ENCODE data around the gene ATP13A4.
"Not testable (repeated sequence)": the region's sequence is repeated elsewhere in the genome, so short reads cannot be mapped to it uniquely, and the experiment has no call there.

ATP13A4 gene

GRCh38 chr3:193560870-193561269, 6.2 kb upstream of the ATP13A4 start:
- DNase-seq (ENCODE audit: low spot score): no peak

GRCh38 chr3:193560091-193560490, 5.4 kb upstream of the ATP13A4 start:
- no peak for DNase-seq (ENCODE audit: low spot score)

- DNase-seq (ENCODE audit: low spot score): no peak
Measured at GRCh38 chr3:193559100-193559499, 4.4 kb upstream of the ATP13A4 start.

- no peak for DNase-seq (ENCODE audit: low spot score)
Measured at GRCh38 chr3:193556841-193557240, 2.1 kb upstream of the ATP13A4 start.

- DNase-seq (ENCODE audit: low spot score): no peak
Measured at GRCh38 chr3:193553586-193553985, 1.1 kb downstream of the ATP13A4 start.

- no peak for DNase-seq (ENCODE audit: low spot score)
Measured at GRCh38 chr3:193552923-193553322, 1.8 kb downstream of the ATP13A4 start.

- no peak for DNase-seq (ENCODE audit: low spot score)
Measured at GRCh38 chr3:193548406-193548805, 6.3 kb downstream of the ATP13A4 start.

- no peak for DNase-seq (ENCODE audit: low spot score)
Measured at GRCh38 chr3:193546129-193546528, 8.6 kb downstream of the ATP13A4 start.

GRCh38 chr3:193545304-193545703, 9.4 kb downstream of the ATP13A4 start:
- no peak for DNase-seq (ENCODE audit: low spot score)

GRCh38 chr3:193544289-193544688, 10.4 kb downstream of the ATP13A4 start:
- DNase-seq (ENCODE audit: low spot score): no peak

- no peak for DNase-seq (ENCODE audit: low spot score)
Measured at GRCh38 chr3:193530231-193531165, 24.2 kb downstream of the ATP13A4 start.

- DNase-seq (ENCODE audit: low spot score): not testable (repeated sequence)
Measured at GRCh38 chr3:193526085-193526484, 28.6 kb downstream of the ATP13A4 start.

GRCh38 chr3:193522473-193522872, 32.2 kb downstream of the ATP13A4 start:
- DNase-seq (ENCODE audit: low spot score): no peak

GRCh38 chr3:193520738-193521137, 34.0 kb downstream of the ATP13A4 start:
- no peak for DNase-seq (ENCODE audit: low spot score)

- DNase-seq (ENCODE audit: low spot score): no peak
Measured at GRCh38 chr3:193515966-193516365, 38.7 kb downstream of the ATP13A4 start.

- no peak for DNase-seq (ENCODE audit: low spot score)
Measured at GRCh38 chr3:193510154-193510553, 44.5 kb downstream of the ATP13A4 start.

GRCh38 chr3:193509103-193509965, 45.4 kb downstream of the ATP13A4 start:
- DNase-seq (ENCODE audit: low spot score): no peak

GRCh38 chr3:193508108-193508507, 46.6 kb downstream of the ATP13A4 start:
- no peak for DNase-seq (ENCODE audit: low spot score)

- no peak for DNase-seq (ENCODE audit: low spot score)
Measured at GRCh38 chr3:193507566-193507965, 47.1 kb downstream of the ATP13A4 start.

- no peak for DNase-seq (ENCODE audit: low spot score)
Measured at GRCh38 chr3:193506921-193507320, 47.8 kb downstream of the ATP13A4 start.

GRCh38 chr3:193502871-193503270, 51.8 kb downstream of the ATP13A4 start:
- DNase-seq (ENCODE audit: low spot score): no peak

- DNase-seq (ENCODE audit: low spot score): no peak
Measured at GRCh38 chr3:193499801-193500485, 54.8 kb downstream of the ATP13A4 start.
